HFFc6 (cell line): ENCODE measurements around the gene UBXN6. TPM values are rescaled to one million over a fixed set of nuclear protein-coding genes. Genes with fewer than 3 reads are reported as not detected.

ENCODE experiments used
- DNase-seq: peaks from one replicate; pipeline ENCODE4 v3.0.0-alpha.2; 2018
- H3K27ac Mint-ChIP-seq: 2 replicates; pipeline ENCODE4 v1.8.0; 2020; ENCODE audit warnings: mild to moderate bottlenecking, mixed read lengths
- H3K27me3 Mint-ChIP-seq: 2 replicates; pipeline ENCODE4 v1.8.0; 2021; ENCODE audit warnings: mild to moderate bottlenecking, moderate library complexity, mixed read lengths; ENCODE audit not compliant: insufficient read depth
- H3K36me3 Mint-ChIP-seq: 2 replicates; pipeline ENCODE4 v1.8.0; 2021; ENCODE audit warnings: low read depth, mixed read lengths
- H3K4me1 Mint-ChIP-seq: 2 replicates; pipeline ENCODE4 v1.8.0; 2020; ENCODE audit warnings: low read depth, mixed read lengths
- H3K4me3 Mint-ChIP-seq: 2 replicates; pipeline ENCODE4 v1.8.0; 2020; ENCODE audit warnings: mild to moderate bottlenecking, moderate library complexity, mixed read lengths
- H3K9me3 Mint-ChIP-seq: 2 replicates; pipeline ENCODE4 v1.8.0; 2020; ENCODE audit warnings: mild to moderate bottlenecking, mixed read lengths
- total RNA-seq, 6 experiments: library from RNA; stranded (reverse); fragmentation: NEBNext Ultra II Directional; extraction: Animal tissue kit (Norgen Biotek cat#: 25700); gene quantifications; 2 replicates in 1 of 6; 3 replicates in 5 of 6; pipeline ENCODE4 v1.2.3, GENCODE V29; 2021
- TF ChIP-seq, protein P1 (sequence below): fragments of 200-600 bp; sonication (generic); IDR thresholded peaks from 2 replicates; pipeline ENCODE4 v1.5.0; 2021; ENCODE audit warnings: antibody characterized with exemption, mild to moderate bottlenecking

UBXN6 gene
- total RNA-seq, 6 experiments from 2014 or later = 124 to 142 (median 131) TPM

GRCh38 chr19:4431296-4431695, 26.3 kb downstream of the UBXN6 start:
- no peaks in the 10 kb centered on the region for H3K9me3 Mint-ChIP-seq
- no peaks in the 10 kb centered on the region; the same call in 1 of the 2 replicates for H3K4me1 Mint-ChIP-seq
- no peak overlapping the region for H3K27ac Mint-ChIP-seq
- H3K4me3 Mint-ChIP-seq = no peak overlapping the region
- TF ChIP-seq, protein P1, sequence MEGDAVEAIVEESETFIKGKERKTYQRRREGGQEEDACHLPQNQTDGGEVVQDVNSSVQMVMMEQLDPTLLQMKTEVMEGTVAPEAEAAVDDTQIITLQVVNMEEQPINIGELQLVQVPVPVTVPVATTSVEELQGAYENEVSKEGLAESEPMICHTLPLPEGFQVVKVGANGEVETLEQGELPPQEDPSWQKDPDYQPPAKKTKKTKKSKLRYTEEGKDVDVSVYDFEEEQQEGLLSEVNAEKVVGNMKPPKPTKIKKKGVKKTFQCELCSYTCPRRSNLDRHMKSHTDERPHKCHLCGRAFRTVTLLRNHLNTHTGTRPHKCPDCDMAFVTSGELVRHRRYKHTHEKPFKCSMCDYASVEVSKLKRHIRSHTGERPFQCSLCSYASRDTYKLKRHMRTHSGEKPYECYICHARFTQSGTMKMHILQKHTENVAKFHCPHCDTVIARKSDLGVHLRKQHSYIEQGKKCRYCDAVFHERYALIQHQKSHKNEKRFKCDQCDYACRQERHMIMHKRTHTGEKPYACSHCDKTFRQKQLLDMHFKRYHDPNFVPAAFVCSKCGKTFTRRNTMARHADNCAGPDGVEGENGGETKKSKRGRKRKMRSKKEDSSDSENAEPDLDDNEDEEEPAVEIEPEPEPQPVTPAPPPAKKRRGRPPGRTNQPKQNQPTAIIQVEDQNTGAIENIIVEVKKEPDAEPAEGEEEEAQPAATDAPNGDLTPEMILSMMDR = no peak
- no peak for DNase-seq
- peaks cover 26% of the 10 kb centered on the region for H3K36me3 Mint-ChIP-seq
- no peaks in the 10 kb centered on the region; the same call in 1 of the 2 replicates for H3K27me3 Mint-ChIP-seq

- Mint-ChIP-seq H3K27ac (no peak overlapping the region), H3K36me3 (peaks cover 26% of the 10 kb centered on the region), H3K27me3 (no peaks in the 10 kb centered on the region; the same call in 1 of the 2 replicates), H3K4me3 (no peak overlapping the region), H3K4me1 (peaks cover 5% of the 10 kb centered on the region), H3K9me3 (no peaks in the 10 kb centered on the region)
- DNase-seq = no peak
- TF ChIP-seq, protein P1 = no peak
These were observed 26.8 kb downstream of the UBXN6 start for GRCh38 chr19:4430760-4431159.

DNA sequence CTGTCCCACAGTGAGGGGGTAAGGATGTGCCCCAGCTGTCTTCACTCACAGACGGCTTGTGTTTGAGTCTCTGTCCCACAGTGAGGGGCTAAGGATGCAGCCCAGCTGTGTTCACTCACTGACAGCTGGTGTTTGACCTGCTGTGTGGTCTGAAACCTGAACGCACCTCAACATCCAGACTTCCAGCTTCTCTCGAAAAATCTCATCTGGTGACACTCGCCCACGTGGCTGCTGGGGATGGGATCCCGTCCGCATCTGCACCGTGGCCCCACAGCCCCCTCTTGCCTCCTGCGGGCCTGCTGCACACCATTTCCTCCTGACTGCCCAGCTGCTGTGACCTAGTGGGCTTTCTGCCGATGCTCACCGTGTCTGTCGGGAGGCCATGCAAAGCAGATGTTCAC, 27.8 kb downstream of the UBXN6 start:
- Mint-ChIP-seq H3K36me3 (peaks cover 24% of the 10 kb centered on the region), H3K4me1 (peaks cover 12% of the 10 kb centered on the region), H3K27ac (no peak overlapping the region), H3K27me3 (no peaks in the 10 kb centered on the region; the same call in 1 of the 2 replicates), H3K9me3 (no peaks in the 10 kb centered on the region), H3K4me3 (no peak overlapping the region)
- no peak for DNase-seq
- TF ChIP-seq, protein P1 = no peak

- H3K27me3 Mint-ChIP-seq = no peaks in the 10 kb centered on the region; the same call in 1 of the 2 replicates
- no peak overlapping the region for H3K4me3 Mint-ChIP-seq
- peaks cover 12% of the 10 kb centered on the region for H3K4me1 Mint-ChIP-seq
- TF ChIP-seq, protein P1 = no peak
- no peaks in the 10 kb centered on the region for H3K9me3 Mint-ChIP-seq
- peaks cover 18% of the 10 kb centered on the region for H3K36me3 Mint-ChIP-seq
- H3K27ac Mint-ChIP-seq = no peak overlapping the region; the same call in 1 of the 2 replicates
- DNase-seq = no peak
These were observed 28.3 kb downstream of the UBXN6 start for GRCh38 chr19:4429256-4429655.

GRCh38 chr19:4428326-4428975, 29.1 kb downstream of the UBXN6 start:
- Mint-ChIP-seq H3K4me1 (peaks cover 12% of the 10 kb centered on the region), H3K27me3 (no peaks in the 10 kb centered on the region; the same call in 1 of the 2 replicates), H3K4me3 (no peak overlapping the region), H3K36me3 (peaks cover 23% of the 10 kb centered on the region), H3K27ac (0 out of 2 replicates have a peak overlapping the region, but pooled peaks have one; percentile 33), H3K9me3 (no peaks in the 10 kb centered on the region)
- no peak for DNase-seq
- TF ChIP-seq, protein P1 = no peak
